Measurements from ENCODE around the gene LRRC4C.

DNA sequence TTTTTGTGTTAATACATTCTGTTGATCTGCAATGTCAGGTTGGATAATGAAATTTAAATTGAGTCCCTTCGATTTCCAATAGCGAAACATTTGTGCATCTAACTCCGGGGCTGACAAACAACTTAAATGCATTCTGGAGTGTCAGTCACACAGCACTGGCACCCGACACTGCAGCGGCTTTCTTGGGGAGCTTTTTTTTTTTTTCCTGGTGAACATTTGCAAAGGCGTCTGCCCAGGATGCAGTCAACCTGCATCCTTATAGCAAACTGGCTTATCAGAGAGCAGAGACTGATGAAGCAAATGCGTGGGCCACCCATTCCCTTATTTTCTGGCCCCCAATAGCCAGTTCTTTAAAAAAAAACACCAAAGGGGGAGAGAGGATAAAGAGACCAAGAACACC lies 1167.7 kb downstream of the LRRC4C start:
- TF ChIP-seq CTCF (IDR thresholded peaks at IDR 0.05) (no peak), POLR2A (IDR thresholded peaks at IDR 0.05) (no peak)
